VCaP (cell line): ENCODE measurements around the gene EYA2.

ENCODE experiments used
- H3K27ac ChIP-seq: fragments of 450-650 bp; 2 replicates; pipeline ENCODE4 v1.5.1; 2017
- TF ChIP-seq, protein P1 (sequence below): fragments of 450-650 bp; conservative IDR thresholded peaks from 2 replicates; pipeline ENCODE4 v1.5.1; 2017; ENCODE audit warnings: mild to moderate bottlenecking, moderate library complexity

EYA2 gene

DNA sequence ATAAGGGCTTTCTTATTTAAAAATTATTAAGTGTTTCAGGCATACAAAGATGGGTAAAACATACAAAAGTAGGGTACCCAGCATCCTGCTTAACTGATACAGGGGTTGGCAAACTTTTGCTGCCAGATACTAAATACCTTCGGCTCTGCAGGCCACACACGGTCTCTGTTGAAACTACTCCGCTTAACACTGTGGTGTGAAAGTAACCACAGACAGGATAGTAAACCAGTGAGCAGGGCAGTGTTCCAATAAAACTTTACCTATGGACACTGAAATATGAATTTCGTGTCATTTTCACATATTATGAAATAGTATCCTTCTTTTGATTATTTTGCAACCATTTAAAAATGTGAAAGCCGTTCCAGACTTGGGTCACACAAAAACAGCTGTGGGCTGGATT is 92.4 kb downstream of the EYA2 start:
- TF ChIP-seq, protein P1, sequence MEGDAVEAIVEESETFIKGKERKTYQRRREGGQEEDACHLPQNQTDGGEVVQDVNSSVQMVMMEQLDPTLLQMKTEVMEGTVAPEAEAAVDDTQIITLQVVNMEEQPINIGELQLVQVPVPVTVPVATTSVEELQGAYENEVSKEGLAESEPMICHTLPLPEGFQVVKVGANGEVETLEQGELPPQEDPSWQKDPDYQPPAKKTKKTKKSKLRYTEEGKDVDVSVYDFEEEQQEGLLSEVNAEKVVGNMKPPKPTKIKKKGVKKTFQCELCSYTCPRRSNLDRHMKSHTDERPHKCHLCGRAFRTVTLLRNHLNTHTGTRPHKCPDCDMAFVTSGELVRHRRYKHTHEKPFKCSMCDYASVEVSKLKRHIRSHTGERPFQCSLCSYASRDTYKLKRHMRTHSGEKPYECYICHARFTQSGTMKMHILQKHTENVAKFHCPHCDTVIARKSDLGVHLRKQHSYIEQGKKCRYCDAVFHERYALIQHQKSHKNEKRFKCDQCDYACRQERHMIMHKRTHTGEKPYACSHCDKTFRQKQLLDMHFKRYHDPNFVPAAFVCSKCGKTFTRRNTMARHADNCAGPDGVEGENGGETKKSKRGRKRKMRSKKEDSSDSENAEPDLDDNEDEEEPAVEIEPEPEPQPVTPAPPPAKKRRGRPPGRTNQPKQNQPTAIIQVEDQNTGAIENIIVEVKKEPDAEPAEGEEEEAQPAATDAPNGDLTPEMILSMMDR = no peak
- no peak overlapping the region for H3K27ac ChIP-seq

DNA sequence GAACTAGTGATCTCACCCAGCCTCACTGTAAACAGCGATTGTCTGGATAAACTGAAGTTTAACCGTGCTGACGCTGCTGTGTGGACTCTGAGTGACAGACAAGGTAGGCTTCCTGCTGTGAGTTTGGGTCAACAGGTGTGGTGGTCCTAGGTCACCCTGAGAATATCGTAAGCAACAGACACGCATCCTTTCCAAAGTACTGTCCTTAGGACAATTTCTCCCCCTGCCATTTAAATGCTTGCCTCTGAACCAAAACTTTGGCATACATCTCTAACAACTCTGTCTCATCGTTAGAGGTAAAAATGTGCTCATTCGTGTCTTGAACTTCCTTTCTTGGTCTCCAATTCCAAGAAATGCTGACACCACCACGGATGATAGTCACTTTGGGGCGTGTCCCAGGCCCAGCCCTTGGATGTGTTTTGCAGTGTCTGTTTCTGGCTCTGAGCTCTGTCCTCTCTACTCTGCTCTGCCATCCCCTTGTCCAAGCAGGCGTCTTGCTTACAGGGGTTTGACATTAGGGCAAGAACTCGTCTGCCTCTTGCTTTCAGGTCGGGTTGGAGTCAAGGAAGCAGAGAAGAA is 95.5 kb downstream of the EYA2 start:
- TF ChIP-seq, protein P1 = no peak
- peak overlapping the region; percentile 84 for H3K27ac ChIP-seq

DNA sequence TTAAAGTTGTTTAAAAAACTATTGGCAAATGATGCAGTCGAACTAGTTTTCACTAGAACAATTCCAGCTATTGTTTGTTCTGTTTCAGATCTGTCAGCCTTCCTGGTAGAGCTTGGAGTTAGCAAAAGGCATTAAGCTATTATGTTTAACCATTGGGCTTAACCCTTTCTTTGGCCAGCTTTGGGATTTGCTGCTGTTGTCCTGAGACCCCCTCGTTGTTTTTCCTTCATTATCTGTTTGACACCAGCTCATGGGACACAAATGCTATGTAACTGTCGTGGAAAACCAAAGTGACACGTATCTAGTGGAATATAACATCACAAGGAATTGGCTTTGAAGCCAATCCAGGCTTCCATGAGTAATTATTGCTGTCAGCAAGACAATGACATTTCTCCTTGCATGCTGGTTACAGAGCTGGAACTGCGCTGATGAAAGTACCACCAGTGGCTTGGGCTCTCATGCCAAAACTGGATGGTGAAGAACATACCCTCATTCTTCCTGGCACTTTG is 96.0 kb downstream of the EYA2 start:
- TF ChIP-seq, protein P1 = no peak
- H3K27ac ChIP-seq = peak overlapping the region; percentile 84

DNA sequence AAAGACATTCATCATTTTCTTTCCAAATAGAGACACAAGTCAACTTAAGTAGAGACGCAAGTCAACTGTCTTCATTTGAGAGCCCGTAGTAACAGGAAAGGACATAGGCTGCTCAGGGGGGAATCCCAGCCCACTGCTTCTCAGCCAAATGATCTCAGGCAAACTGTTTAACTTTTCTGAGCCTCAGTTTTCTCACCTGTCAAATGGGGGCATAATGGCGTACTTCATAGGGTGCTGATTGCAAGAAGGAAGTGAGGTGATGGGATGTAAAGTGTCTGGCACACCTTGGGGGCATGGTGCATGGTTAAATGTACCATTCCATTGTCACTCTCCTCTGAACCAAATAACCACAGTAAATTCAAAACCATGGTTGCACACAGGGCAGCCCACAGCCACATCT is 96.5 kb downstream of the EYA2 start:
- TF ChIP-seq, protein P1 = no peak
- H3K27ac ChIP-seq = peak overlapping the region; percentile 84

DNA sequence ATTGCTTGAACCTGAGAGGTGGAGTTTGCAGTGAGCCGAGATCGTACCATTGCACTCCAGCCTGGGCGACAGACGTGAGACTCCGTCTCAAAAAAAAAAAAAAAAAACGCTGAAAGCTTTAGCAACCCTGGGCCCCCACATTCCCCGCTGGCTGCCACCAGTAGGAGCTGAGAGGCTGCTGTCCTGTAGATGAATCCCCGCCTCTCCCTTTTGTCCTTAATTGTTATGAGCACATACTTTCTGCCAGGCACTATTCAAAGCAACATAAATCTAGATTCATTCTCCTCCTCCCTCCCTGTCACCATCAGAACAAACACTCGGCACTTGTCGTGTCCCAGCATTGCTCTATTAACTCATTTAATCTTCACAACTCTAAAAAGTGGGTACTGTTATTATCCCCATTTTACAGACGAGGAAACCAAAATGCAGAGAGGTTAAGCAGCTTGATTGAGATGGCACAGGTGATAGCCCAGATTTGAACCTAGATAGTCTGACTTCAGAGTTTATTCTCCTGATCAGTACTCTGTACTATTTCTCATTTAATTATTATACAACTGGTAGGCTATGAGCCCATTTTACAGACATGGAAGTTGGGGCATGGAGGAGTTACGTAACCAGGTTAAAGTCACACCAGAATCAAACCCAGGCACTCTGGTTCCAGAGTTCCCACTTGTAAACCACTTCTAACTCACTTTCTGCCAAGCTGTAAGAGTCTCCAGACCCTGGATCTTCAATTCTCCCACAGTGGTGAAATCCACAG is 97.4 kb downstream of the EYA2 start:
- peak overlapping the region; percentile 84; the same call in 1 of the 2 replicates for H3K27ac ChIP-seq
- TF ChIP-seq, protein P1 = no peak

DNA sequence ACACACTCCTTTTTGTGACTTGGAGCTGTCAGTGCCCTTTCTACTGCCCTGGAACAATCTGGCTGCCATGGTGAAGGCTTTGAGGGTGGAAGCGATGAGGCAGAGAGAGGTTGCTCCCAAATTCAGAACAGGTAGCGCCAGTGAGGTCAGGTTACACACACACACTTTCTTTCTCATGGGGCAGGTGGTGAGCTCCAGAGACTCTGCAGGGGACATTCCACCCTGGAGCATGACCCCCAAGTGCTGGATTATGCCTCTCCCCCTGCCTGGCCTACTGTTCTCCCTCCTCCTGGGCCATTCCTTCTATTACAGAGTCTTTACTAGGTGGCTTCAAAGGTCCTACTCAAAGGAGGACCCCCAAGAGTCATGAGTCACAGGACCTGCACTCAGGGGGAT is 98.0 kb downstream of the EYA2 start:
- no peak overlapping the region for H3K27ac ChIP-seq
- TF ChIP-seq, protein P1 = no peak

DNA sequence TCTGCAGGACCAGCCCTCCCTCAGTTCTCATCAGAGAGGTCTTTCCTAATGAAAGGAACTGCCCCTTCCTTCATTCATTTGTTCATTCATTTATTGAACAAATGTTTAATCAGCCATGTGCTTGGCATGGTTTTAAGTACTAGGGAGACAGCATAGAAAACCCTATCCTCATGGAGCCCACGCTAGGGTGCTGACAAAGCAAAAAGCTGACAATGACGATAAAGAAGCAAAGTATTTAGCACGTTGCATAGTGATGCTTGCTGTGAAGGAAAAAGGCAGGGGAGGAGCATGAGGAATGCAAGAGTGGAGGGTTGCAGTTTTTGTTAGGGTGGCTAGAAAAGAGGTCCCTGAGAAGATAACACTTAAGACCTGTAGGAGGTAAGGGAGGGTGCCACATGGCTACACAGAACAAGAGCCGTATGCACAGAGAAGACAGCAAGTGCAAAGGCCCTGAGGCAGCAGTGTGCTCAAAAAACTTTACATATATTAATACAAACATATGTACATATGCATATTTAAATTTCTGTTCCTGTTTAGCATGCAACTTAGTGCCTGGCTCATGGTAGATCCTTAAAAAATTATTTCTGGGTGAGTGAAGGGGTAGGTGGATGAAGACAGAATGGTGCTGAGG is 98.9 kb downstream of the EYA2 start:
- H3K27ac ChIP-seq = no peak overlapping the region
- TF ChIP-seq, protein P1 = no peak
